GM19467 (cell line): ENCODE measurements around the gene GPHA2.

Experiments used
- ATAC-seq: cut with Tn5 transposase; IDR thresholded peaks from one replicate; pipeline ENCODE4 v1.9.1; 2021; ENCODE audit warnings: mild to moderate bottlenecking, moderate library complexity; ENCODE audit not compliant: unreplicated experiment

The GPHA2 gene

DNA sequence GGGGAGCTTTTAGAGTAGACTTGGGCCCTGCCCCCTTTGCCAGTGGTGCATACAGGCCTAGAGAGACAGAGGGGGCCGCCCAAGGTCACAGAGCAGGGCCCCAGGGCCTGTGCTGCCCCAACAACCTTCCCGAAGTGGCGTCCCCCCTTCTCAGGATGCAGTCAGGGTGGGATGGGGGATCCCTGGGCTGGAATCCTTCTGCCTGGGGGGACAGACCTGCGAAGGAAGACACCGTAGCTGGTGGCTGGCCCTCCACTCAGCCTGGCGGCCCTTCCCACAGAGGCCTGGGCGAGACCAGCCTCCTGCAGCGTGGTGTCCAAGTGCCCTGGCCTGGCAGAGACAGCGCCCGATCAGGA lies 42.9 kb downstream of the GPHA2 start:
- ATAC-seq: no peak

DNA sequence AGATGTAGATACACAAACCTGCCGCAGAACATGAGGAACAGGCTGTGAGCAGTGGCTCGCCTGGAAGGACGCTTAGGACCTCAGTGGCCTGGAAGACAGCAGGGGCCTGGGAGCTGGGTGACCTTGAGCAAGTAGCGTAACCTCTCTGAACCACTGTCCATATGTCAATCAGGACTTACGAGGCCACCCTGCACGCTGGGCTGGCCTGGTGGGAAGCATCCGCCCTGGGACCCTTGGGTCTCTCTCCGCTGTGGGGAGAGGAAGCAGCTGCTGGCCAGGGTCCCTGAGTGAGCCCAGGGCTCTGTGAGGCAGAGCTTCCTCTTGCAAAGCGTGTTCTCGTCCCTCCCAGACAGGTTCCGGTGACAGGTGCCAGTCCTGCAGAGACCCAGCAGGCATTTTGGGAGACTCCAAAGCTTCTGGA lies 43.3 kb downstream of the GPHA2 start:
- no peak for ATAC-seq

DNA sequence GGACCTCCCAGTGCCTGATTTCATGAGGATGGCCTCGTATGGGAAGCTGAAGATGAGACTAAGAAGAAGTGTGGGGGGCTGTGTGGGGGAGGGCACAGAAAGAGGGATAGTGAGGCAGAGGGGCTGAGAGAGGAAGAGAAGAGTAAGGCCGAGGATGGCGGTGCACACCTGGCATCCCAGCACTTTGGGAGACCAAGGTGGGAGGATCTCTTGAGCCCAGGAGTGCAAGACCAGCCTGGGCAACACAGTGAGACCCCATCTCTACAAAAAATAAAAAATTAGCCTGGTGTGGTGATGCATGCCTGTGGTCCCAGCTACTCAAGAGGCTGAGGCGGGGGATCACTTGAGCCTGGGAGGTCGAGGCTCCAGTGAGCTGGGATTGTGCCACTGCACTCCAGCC lies 43.8 kb downstream of the GPHA2 start:
- ATAC-seq: no peak

DNA sequence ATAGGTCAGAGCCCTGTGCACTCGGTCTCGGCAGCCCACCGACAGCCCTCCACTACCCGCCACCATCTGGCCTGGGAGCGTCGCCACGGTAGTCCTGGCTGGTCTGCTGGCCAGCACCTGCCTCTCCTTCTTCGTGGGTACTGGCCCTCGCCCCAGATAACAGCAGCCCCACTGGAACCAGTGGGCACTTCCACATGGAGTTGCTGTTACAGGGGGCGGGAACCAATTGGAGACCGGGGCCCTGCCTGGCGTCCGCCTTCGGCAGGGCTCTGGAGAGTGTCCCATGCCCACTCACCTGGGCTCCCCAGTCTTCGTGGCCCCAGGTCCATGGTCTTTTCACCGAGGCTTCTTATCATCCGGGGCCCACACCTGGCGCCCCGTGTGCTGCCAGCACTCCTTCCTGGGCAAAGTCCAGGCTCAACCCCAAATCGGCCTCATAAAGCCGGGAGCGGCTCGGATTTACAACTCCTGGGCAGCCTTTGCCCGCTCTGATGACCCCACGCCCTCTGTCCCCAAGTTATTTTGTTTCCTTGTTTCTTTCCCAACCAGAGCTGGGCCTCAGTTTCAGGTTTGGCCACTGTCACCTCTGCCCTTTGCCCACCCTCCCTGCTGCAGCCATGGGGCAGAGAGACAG lies 44.4 kb downstream of the GPHA2 start:
- ATAC-seq: no peak

DNA sequence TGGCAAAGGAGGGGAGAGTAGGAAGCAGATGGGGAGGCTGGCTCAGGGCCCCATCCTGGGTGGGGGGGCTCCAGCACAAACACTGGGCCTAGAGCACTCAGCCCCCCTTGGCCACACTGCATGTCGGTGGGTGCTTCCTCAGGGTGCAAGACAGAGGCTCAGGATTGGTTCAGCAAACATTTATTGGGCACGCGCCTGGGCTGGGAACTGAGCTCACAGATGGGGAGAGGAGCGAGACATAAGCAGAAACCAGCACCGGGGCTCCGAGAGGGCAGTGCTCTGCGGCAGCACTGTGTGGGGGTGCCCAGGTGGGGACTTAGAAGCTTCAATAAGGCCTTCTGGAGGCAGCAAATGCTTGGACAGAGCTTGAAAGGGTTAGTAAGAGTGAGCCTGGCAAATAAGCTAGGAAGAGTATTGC lies 45.2 kb downstream of the GPHA2 start:
- no peak for ATAC-seq

DNA sequence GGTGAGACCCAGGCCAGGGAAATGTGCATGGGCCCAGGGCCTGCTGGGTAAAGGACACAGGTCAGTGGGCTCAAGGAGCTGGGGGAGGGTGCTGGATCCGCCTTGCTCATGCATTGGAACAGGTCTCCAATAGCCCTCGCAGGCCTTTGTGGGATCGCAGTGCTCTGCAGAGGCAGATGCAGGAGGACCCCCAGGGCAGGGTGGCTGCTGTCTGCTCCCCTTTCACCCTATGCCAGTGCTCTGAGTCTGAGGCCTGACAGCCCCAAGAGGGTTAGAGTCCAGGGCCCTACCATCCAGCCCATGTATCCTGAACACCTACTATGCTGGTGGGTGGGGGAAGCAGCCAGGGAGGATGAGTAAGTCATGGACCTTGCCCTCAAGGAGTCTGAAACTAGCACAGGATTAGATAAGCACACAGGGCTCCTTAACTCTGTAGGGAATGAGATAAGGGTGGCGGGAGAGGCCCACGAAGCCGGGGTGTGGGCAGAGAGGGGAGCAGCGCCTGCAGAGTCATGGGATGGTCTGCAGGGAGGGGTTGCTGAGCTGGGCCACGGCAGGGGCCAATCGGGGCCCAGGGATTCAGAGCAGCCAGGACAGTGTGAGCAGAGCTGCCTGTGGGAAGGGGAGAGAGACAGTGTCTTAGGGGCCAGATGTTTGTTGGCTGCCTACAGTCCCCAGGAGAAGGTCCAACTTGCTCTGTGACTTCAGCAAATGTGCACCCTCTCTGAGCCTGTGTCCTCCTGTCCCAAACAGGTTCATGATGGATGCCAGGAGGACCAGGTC lies 46.8 kb downstream of the GPHA2 start:
- no peak for ATAC-seq

DNA sequence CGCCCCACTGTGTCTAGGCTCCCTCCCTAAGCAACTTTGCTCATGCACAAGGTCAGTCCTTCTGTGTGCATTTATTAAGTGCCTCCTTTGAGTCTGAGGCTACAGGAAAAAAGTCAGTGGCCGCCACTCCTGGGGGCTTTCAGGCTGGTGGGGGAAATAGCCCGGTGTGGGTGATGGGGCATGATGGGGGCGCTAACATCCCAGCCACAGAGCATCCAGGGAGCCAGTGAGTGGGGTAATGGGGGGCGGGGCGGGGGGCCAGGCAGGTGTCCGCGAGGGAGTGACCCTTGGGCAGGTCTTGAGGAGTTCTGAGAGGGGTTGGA lies 47.3 kb downstream of the GPHA2 start:
- ATAC-seq: no peak

DNA sequence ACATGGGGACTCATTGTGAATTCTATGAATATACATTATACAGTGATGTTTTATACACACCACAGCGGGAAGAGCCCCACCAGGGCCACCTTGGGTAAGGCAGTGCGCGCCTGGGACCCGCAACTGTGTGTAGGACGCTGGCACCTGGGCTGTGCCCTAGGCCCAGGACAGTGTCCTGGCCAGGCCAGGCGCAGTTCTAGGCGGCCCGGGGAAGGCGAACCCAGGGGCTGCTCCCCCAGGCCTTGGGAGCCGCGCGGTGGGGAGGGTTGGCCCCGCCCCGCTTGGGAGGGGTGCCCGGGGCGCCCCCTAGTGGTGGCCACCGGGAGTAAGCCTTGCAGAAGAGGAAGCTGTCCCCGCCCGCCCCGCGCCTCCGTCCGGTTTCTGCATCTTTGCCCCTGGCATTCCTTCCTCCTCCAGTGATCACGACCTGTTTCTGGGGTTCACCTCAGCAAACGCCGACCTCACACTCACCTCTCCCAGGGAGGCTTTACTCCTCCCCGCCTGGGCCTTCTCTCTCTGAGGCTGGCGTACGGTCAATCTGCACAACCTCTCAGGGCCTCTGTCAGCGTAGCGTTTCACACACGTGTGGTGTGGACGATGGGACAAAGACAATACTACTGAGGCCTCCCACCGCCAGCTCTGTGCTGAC lies 47.8 kb downstream of the GPHA2 start:
- no peak for ATAC-seq

DNA sequence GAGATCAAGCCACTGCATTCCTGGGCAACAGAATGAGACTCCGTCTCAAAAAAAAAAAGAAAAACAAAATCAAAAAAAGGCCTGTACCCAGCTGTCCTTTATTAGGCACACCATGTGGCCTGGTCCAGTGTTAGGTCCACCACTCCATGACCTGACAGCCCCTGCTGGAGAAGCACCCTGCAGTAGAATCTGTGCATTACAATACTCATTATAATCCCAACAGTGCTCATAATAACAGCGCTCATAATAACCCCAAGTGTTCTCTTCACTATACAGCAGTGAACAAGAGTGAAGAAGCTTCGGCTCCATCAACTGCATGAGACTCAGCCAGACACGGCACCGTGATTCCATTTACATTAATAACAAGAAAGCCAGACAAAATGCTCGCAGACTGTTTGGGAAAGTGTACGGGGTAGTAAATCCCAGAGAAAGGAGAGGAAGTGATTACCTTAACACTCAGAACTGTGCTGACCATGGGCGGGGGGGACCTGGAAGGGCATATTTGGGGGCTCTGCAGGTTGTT lies 48.4 kb downstream of the GPHA2 start:
- ATAC-seq: no peak

DNA sequence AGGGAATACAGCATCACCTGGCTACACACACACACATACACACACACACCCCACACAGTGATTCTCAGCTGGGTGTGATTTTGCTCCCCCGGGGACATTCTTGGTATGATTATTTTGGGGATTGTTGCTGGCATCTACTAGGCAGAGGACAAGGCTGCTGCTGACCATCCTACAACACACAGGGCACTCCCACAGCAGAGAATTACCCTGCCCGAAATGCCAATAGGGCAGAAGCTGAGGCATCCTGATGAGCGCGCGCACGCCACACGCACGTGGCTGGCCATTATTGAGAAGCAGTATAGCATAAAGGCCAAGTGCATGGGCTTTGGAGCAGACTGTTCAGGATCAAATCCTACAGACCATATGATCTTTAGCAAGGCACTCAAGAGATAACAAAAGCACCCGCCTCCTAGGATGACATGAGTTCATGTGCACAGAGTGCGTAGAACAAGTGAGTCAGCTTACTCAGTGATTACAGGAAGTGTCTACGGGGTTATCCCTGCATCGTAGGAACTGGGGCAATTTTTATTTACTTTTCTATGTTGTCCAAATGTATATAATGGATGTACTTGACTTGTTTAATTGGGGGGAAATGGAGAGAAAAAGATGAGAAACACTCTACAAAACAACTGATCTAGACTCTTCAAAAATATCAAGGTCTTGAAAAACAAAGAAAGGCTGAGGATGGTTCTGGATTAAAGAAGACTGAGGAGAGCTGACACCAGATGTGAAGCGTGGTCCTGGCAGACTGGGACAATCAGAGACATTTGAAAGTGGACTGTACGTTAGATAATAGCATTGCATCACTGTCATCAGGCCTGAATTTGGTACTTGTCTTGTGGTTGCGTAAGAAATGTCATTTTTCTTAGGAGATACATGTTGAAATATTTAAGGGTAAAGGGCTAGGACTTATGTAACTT lies 50.1 kb downstream of the GPHA2 start:
- no peak for ATAC-seq
